GM13976 (cell line): ENCODE results near the gene U2AF2.

ENCODE experiments used
- DNase-seq: peaks from one replicate; pipeline ENCODE4 v3.0.0; 2012; ENCODE audit warnings: low spot score
- in situ Hi-C: fragments of 300-500 bp; cut with MboI; formaldehyde crosslinking; loops from one replicate; pipeline ENCODE4 v1.12.0; 2022; ENCODE audit warnings: low sequenced_read_pairs, mixed read lengths, inconsistent platforms; ENCODE audit not compliant: unreplicated experiment
- TF ChIP-seq, protein P1 (sequence below): IDR thresholded peaks from 2 replicates; pipeline ENCODE4 v1.5.1; 2012; ENCODE audit warnings: borderline replicate concordance, mild to moderate bottlenecking; ENCODE audit not compliant: insufficient read depth; ENCODE audit errors: extremely low read depth, missing control alignments, control extremely low read depth

Gene U2AF2

DNA sequence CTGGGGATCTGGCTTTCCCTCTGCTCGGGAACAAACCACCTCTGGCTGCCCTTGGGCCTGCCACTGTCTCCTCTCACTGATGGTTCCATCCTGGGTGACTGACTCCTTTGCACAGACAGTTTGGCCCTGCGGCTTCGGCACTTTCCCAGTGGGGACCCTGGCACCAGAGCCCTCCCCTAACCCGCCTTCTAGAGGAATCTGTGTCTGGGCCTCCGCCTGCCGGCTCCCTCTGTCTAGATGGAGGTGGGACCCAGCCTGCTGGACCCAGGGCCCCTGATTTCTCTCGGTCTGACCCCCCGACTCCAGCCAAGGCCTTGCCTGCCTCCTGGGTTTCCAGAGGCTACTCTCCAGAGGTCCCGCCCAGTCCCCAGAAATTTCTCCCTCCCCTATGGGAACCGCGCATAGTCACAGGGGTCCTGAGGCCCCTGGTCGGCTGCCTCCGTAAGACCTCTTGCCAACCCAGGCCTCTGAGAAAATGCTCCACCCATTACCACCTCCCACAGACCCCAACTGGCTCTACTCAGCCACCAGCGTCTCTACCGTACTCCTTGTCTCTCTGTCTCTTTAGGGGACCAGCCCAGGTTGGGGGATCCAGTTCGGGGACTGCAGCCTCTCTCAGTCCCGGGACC is 4.1 kb upstream of the U2AF2 start:
- TF ChIP-seq, protein P1, sequence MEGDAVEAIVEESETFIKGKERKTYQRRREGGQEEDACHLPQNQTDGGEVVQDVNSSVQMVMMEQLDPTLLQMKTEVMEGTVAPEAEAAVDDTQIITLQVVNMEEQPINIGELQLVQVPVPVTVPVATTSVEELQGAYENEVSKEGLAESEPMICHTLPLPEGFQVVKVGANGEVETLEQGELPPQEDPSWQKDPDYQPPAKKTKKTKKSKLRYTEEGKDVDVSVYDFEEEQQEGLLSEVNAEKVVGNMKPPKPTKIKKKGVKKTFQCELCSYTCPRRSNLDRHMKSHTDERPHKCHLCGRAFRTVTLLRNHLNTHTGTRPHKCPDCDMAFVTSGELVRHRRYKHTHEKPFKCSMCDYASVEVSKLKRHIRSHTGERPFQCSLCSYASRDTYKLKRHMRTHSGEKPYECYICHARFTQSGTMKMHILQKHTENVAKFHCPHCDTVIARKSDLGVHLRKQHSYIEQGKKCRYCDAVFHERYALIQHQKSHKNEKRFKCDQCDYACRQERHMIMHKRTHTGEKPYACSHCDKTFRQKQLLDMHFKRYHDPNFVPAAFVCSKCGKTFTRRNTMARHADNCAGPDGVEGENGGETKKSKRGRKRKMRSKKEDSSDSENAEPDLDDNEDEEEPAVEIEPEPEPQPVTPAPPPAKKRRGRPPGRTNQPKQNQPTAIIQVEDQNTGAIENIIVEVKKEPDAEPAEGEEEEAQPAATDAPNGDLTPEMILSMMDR = no peak
- no peak for DNase-seq
- in situ Hi-C loops = no loop called here

DNA sequence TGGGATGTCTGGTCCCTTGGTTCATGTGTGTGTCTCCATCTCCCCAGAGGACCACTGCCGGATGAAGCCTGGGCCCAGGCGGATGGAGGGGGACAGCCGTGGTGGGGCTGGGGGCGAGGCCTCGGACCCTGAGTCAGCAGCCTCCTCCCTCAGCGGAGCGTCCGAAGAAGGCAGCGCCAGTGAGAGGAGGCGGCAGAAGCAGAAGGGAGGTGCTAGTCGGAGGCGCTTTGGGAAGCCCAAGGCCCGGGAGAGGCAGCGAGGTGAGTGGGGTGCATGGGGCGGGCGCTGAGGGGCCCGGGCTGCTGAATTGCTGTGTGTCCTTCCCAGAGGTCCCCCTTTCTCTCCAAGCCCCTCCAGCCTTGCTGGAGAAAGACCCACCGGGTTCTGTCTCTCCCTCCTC is 3.6 kb upstream of the U2AF2 start:
- no peak for DNase-seq
- in situ Hi-C loops = no loop called here
- TF ChIP-seq, protein P1 = no peak

DNA sequence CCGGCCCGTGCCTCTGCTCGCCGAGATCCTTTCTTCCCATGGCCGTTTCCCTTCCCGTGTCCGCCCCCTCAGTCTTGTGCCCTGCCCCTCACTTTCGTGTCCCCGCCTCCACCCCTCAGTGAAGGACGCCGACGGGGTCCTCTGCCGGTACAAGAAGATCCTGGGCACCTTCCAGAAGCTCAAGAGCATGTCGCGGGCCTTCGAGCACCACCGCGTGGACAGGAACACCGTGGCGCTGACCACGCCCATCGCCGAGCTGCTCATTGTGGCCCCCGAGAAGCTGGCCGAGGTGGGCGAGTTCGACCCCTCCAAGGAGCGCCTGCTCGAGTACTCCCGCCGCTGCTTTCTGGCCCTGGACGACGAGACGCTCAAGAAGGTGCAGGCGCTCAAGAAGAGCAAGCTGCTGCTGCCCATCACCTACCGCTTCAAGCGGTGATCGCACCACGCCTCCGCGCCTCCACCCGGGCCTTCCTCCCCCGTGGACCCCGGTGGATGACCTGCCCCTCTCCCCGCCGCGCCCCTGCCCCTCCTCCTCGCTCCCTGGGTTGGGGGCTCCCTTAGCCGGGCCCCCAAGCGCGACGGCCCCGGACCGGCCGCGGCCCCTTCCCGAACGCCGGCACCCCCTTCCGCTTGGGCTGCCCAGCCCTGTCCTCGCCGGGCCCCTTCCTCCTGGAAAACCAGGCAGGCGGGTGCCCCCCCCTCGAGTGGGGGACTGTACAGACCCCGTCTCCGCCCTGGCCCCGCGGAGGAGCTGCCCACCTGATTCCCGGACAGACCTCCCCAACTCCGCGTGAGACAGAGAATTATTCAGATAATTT is 2.3 kb upstream of the U2AF2 start:
- TF ChIP-seq, protein P1 = no peak
- in situ Hi-C loops = no loop called here
- no peak for DNase-seq

DNA sequence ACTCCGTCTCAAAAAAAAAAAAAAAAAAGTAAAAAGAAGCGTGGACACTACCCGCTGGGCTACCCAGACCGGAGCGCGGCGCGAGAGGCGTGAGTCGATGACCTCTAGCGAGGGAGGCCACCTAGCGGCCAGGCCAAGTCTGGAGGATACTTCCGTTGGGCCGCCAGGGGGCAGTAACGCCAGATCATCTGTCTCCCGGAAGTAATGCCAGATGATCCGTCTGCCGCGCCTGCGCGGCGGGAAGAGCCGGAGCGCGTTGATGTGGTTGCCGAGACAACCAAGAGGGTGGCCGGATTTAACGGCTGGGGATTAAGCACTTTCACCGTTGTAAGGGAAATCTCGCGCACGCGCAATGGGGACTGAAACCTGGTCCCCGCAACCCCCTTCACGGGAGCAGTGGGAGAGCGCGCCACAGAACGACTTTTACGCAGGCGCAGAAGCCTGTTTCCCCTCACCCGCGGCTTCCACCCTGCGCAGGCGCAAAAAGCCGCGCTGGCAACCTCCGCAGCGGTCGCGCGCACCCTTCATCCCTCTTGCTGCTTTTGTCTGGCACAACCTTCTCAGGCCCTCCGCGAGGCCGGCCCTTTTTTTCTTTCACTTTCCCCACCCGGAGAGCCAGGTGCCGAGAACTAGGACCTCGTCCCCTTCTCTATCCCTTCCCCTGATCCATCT is 1.0 kb upstream of the U2AF2 start:
- in situ Hi-C loops = no loop called here
- peak; percentile 92 for DNase-seq
- TF ChIP-seq, protein P1 = peak; percentile 100

DNA sequence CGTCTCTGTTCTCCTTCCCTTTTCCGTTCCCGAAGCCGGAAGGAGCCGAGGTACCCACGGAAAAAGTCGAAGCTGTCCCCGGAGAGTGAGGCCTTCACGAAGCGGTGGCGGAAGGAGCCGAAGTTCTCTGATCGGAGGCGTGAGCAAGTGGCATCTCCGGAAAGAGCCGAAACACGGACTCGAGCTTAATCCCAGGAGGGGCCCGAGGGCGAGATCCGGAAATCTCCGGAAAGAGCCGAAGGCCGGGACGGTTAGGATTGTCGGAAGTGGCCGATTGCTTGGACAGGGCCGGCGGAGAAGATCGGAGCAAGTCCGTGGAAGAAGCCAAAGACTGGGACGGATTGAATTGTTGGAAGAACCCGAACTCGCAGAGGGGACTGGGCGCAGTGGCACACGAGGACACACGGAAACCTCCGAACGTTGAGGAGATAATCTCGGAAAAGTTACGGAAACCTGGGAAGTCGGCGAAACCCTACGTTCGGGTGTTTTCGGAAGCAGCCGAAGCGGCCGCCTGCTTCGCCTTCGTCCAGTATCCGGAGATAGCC is 440 bp upstream of the U2AF2 start:
- peak; percentile 94 for DNase-seq
- in situ Hi-C loops = no loop called here
- TF ChIP-seq, protein P1 = no peak

DNA sequence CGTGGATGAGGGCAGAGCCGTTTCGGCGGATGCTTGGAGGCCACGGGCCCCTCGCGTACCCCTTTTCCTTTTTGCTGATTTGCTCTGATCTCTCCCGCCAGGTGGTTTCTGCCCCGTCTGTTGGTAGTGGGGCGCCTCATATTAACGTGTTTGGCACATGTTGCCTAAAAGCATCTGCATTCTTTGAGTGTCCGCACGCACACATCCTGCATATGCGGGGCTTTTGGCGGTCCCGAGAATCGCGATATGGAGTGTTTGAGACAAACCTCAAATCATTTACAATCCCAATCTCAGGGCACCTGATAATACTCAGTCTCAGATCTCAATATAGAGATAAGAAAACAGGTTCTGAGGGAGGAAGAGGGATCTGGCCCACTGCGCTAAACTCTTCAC is 809 bp downstream of the U2AF2 start:
- TF ChIP-seq, protein P1 = no peak
- no peak for DNase-seq
- in situ Hi-C loops = no loop called here
